ENCODE results near the gene EIF3B. TPM values are rescaled to one million over a fixed set of nuclear protein-coding genes. Genes with fewer than 3 reads are reported as not detected.

Gene EIF3B
- total RNA-seq, 4 donors from 2014 or later = 76.8 to 151 (median 102) TPM

- TF ChIP-seq CTCF (IDR thresholded peaks at IDR 0.05; ENCODE audit: low read depth) = no peak
Observed at GRCh38 chr7:2411815-2412586, 57.4 kb downstream of the EIF3B start.

DNA sequence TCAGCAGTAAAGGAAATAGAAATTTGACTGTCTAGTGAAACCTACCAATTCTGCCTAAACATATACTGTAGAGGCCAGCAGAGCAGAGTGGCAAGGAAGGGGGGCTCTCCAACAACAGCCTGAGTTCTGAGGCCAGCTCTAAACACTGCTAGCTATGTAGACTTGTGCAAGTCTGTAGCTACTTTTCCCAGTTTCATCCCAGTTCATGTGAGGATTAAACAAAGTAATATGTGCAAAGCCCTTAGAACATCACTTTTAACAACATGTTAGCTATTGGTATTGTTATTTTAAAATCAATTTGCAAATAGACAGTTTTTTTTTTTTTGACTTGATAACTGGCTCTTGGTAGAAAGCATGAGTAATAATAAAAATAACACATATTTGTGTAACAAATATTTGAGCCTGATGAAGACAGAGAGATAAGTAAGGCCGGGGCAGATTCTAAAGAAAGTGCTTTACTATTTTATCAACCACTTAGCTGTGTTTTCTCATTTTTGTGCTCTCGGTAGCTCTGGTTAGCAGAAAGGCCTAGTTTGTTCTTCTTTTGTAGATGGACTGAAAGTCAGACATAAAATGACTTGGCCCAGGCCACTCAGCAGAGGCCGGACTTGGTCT lies 58.1 kb downstream of the EIF3B start:
- no peak for TF ChIP-seq CTCF (IDR thresholded peaks at IDR 0.05; ENCODE audit: low read depth)

- TF ChIP-seq CTCF (IDR thresholded peaks at IDR 0.05; ENCODE audit: low read depth) = no peak
Observed at GRCh38 chr7:2416063-2416462, 61.4 kb downstream of the EIF3B start.

DNA sequence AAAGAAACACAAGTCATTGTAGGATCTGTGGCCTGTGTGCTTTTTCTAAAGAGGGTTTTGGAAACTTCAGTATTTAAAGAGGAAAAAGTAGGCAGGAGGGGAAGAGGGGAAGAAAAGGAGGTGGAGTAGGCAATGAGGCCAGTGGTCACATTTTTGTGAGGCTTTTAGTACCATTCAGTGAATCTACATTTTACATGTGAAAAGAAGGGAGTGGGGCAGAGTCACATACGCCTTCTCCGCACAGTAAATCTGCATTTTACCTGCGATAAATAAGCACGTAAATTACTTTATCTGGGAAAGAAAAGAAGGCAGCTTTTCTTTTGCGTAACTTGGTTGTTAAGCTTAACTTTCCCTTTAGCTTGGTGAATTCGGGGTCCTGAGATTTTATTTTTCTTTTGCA lies 62.0 kb downstream of the EIF3B start:
- TF ChIP-seq CTCF (IDR thresholded peaks at IDR 0.05; ENCODE audit: low read depth) = no peak

DNA sequence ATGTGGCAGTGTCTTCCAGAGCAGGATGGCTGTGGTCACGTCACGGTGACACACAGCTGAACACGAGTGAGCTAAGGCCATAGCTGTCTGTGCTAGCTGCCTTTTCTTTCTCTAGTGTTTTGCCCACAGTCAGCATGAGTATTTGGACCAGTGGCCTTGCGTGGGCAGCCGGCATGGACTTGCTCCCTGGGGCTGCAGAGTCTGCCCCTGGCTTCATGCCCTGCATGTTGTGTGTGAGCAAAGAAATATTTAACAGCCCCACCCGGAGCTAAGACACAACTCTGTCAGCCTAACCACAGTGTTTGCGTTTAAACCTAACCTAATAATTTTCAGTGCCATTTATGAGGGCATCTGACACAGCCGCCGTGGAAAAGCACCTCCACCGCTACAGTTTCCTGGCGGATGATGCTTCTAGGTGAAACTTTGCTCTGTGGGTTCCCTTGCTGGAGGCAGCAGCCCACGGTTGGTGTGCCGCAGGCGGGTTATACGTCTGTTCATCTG lies 63.4 kb downstream of the EIF3B start:
- no peak for TF ChIP-seq CTCF (IDR thresholded peaks at IDR 0.05; ENCODE audit: low read depth)

DNA sequence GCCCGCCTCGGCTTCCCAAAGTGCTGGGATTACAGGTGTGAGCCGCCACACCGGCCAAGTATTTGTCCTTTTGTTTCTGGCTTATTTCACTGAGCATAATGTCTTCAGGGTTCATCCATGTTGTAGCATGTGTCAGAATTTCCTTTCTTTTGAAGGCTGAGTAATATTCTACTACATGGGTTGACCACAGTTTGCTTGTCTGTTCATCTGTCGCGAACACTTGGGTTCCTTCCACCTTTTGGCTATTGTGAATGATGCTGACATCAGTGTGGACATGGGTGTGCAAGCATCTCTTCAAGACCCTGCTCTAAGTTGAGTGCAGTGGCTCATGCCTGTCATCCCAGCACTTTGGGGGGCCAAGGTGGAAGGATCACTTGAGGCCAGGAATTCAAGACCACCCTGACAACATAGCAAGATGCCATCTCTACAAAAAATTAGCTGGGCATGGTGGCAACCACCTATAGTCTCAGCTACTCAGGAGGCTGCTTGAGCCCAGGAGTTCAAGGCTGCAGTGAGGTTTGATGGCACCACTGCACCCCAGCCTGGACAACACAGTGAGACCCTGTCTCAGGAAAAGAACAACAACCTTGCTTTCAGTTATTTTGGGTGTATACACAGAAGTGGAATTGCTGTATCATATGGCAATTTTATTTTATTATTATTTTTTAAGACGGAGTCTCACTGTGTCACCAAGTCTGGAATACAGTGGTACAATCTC lies 65.7 kb downstream of the EIF3B start:
- TF ChIP-seq CTCF (IDR thresholded peaks at IDR 0.05; ENCODE audit: low read depth) = no peak

- TF ChIP-seq CTCF (IDR thresholded peaks at IDR 0.05; ENCODE audit: low read depth) = no peak
Observed at GRCh38 chr7:2421943-2422310, 67.3 kb downstream of the EIF3B start.
